MM.1S (cell line): ENCODE data around the gene MIEF1.

ENCODE experiments used
- DNase-seq: peaks from one replicate; pipeline ENCODE4 v3.0.0-alpha.2; 2015
- H2AFZ ChIP-seq: fragments of 300-600 bp; sonication (generic); 2 replicates; pipeline ENCODE4 v1.6.0; 2016; ENCODE audit warnings: antibody characterized with exemption, low read length
- H3F3A ChIP-seq: fragments of 300-600 bp; sonication (generic); 2 replicates; pipeline ENCODE4 v1.6.1; 2016; ENCODE audit warnings: mild to moderate bottlenecking, antibody characterized with exemption, low read length, moderate library complexity, mixed read lengths; ENCODE audit not compliant: insufficient read depth
- H3K27ac ChIP-seq: fragments of 300-600 bp; sonication (generic); 2 replicates; pipeline ENCODE4 v1.5.1; 2016; ENCODE audit warnings: mild to moderate bottlenecking, low read length
- H3K27me3 ChIP-seq: fragments of 300-600 bp; sonication (generic); replicated peaks from 2 replicates; pipeline ENCODE4 v1.6.0; 2016; ENCODE audit warnings: low read length; ENCODE audit not compliant: insufficient read depth
- H3K36me3 ChIP-seq: fragments of 300-600 bp; sonication (generic); replicated peaks from 2 replicates; pipeline ENCODE4 v1.6.1; 2016; ENCODE audit warnings: mild to moderate bottlenecking, low read length, mixed read lengths; ENCODE audit not compliant: insufficient read depth
- H3K4me1 ChIP-seq: fragments of 300-600 bp; sonication (generic); 2 replicates; pipeline ENCODE4 v1.6.1; 2016; ENCODE audit warnings: low read length, mixed read lengths
- H3K4me2 ChIP-seq: fragments of 300-600 bp; sonication (generic); 2 replicates; pipeline ENCODE4 v1.6.0; 2016; ENCODE audit warnings: low read depth, low read length
- H3K4me3 ChIP-seq: fragments of 300-600 bp; sonication (generic); 2 replicates; pipeline ENCODE4 v1.5.1; 2016; ENCODE audit warnings: low read length, mixed read lengths
- H3K79me2 ChIP-seq: fragments of 300-600 bp; sonication (generic); 2 replicates; pipeline ENCODE4 v1.6.1; 2016; ENCODE audit warnings: mixed run types, low read length, mixed read lengths
- H3K9ac ChIP-seq: fragments of 300-600 bp; sonication (generic); 2 replicates; pipeline ENCODE4 v1.6.1; 2016; ENCODE audit warnings: low read length, mixed read lengths
- H3K9me2 ChIP-seq: fragments of 300-600 bp; sonication (generic); replicated peaks from 2 replicates; pipeline ENCODE4 v1.6.1; 2016; ENCODE audit warnings: mild to moderate bottlenecking, low read length, mixed read lengths; ENCODE audit not compliant: insufficient read depth
- H3K9me3 ChIP-seq: fragments of 300-600 bp; sonication (generic); replicated peaks from 2 replicates; pipeline ENCODE4 v1.6.1; 2016; ENCODE audit warnings: mild to moderate bottlenecking, low read length, mixed read lengths; ENCODE audit not compliant: insufficient read depth
- H4K20me1 ChIP-seq: fragments of 300-600 bp; sonication (generic); 2 replicates; pipeline ENCODE4 v1.6.1; 2016; ENCODE audit warnings: mild to moderate bottlenecking, low read length, moderate library complexity, mixed read lengths; ENCODE audit not compliant: insufficient read depth
- CTCF ChIP-seq: fragments of 300-600 bp; sonication (generic); IDR thresholded peaks from 2 replicates; pipeline ENCODE4 v1.5.1; 2016; ENCODE audit warnings: antibody characterized with exemption, low read length, mixed read lengths
- EZH2 ChIP-seq: fragments of 300-600 bp; sonication (generic); optimal IDR thresholded peaks from 2 replicates; pipeline ENCODE3; 2017; ENCODE audit warnings: low read depth, mild to moderate bottlenecking, antibody characterized with exemption, low read length, mixed read lengths
- EZH2phosphoT487 ChIP-seq: fragments of 300-600 bp; sonication (generic); IDR thresholded peaks from 2 replicates; pipeline ENCODE4 v1.6.1; 2018; ENCODE audit warnings: antibody characterized with exemption, low read length

Gene MIEF1

DNA sequence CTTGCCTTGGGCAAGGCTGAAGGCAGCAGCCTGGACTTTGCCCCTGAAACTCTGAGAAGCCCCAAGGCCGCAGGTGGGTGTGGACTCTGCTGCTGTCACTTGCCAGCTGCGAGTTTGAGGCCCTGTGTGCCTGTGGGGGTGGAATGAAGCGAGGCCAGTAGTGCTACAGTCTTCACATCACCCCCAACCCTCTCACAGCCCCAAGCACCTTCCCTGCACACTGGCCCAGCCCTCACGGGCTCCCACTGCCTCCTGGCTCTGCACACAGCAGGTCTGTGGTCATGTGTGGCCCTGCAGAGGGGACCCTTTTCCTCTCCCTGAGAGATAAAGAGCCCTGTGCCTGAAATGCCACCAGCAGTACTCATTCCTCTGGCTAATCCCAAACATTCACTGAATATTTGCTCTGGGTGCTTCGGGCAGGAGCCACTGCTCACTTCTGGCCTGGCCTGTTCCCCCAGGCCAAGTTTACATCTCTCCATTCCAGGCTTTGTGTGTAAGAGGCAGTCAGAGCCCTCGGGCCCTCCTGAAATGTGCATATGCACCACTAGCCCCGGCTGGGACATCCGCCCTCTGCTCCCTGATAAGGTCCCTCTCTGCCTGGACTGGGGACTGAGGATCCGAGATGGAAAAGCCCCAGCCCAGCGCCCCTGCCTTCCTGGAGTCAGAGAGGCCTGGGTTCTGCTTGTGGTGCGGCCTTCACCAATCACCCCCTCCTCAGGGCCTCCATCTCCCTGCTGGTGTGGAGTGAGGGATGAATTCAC lies 27.6 kb upstream of the MIEF1 start:
- no peaks in the 10 kb centered on the region for H3K9me3 ChIP-seq
- no peak for TF ChIP-seq EZH2
- TF ChIP-seq EZH2phosphoT487, result no peak
- TF ChIP-seq CTCF, result no peak
- H3K79me2 ChIP-seq, result peaks cover 86% of the 10 kb centered on the region
- peaks cover 32% of the 10 kb centered on the region for H3K4me1 ChIP-seq
- H3K27me3 ChIP-seq, result no peaks in the 10 kb centered on the region
- H3F3A ChIP-seq, result peaks cover 27% of the 10 kb centered on the region
- H3K4me3 ChIP-seq, result no peak overlapping the region
- H4K20me1 ChIP-seq, result no peaks in the 10 kb centered on the region
- H3K36me3 ChIP-seq, result peaks cover 3% of the 10 kb centered on the region; the same call in 1 of the 2 replicates
- H3K9me2 ChIP-seq, result no peaks in the 10 kb centered on the region
- H3K9ac ChIP-seq, result no peak overlapping the region
- H3K27ac ChIP-seq, result no peak overlapping the region
- no peak for DNase-seq
- no peak overlapping the region for H2AFZ ChIP-seq
- no peak overlapping the region for H3K4me2 ChIP-seq

DNA sequence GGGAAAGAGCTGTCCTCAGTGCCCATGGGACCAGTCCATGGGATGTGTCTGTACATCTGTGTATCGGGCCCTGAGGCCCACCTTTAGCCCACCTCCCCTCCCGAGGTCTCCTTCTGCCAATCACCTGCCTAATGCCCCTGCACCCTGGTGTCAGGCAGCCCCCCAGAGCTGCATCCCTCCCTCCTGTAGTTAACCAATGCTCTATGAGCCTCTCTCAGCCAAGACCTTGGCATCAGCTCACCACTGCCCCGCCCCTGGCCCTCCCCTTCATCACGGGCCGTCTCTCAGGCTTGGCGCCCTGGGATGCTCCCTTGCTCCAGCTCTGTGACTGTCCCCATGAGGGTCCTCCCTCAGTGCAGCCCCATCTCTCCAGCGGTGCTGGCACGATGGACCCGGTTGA lies 26.8 kb upstream of the MIEF1 start:
- H3K4me2 ChIP-seq, result no peak overlapping the region
- H3K27ac ChIP-seq, result no peak overlapping the region
- H3K9ac ChIP-seq, result no peak overlapping the region

DNA sequence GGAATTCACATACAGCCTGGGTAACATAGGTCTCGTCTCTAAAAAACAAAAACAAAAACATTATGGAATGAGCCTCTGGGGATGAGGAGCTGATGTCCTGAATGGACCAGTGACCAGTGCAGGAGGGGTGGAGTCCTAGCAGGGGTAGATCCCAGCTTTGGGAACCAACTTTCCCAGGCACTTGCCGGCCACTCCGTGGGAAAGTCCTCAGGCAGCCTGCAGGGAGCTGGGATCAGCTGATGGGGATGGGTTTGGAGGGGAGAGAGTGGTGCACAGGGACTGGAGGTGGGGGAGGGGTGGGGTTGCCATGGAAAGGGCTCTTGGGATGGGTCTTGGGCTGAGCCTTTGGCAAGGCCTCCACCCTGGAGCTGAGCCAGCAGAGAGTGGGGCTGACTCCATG lies 26.2 kb upstream of the MIEF1 start:
- no peak for TF ChIP-seq EZH2phosphoT487
- no peak for TF ChIP-seq EZH2
- no peak for TF ChIP-seq CTCF
- Histone ChIP-seq H3K27ac (no peak overlapping the region), H3K9ac (no peak overlapping the region), H3K79me2 (peaks cover 86% of the 10 kb centered on the region), H2AFZ (no peak overlapping the region), H3F3A (peaks cover 23% of the 10 kb centered on the region), H3K4me1 (peaks cover 26% of the 10 kb centered on the region), H3K36me3 (peaks cover 3% of the 10 kb centered on the region; the same call in 1 of the 2 replicates), H3K9me3 (no peaks in the 10 kb centered on the region), H4K20me1 (no peaks in the 10 kb centered on the region), H3K4me3 (no peak overlapping the region), H3K27me3 (no peaks in the 10 kb centered on the region), H3K9me2 (no peaks in the 10 kb centered on the region), H3K4me2 (no peak overlapping the region)
- DNase-seq, result no peak

More for the DNA sequence above, 26.8 kb upstream of the MIEF1 start:
- Histone ChIP-seq H2AFZ (no peak overlapping the region), H3K4me1 (peaks cover 31% of the 10 kb centered on the region), H4K20me1 (no peaks in the 10 kb centered on the region), H3K9me3 (no peaks in the 10 kb centered on the region), H3K36me3 (peaks cover 3% of the 10 kb centered on the region; the same call in 1 of the 2 replicates), H3K9me2 (no peaks in the 10 kb centered on the region), H3F3A (peaks cover 27% of the 10 kb centered on the region), H3K79me2 (peaks cover 86% of the 10 kb centered on the region), H3K27me3 (no peaks in the 10 kb centered on the region), H3K4me3 (no peak overlapping the region)
- DNase-seq, result no peak
- TF ChIP-seq EZH2phosphoT487 (no peak), CTCF (no peak), EZH2 (no peak)
